Activated naive CD4-positive, alpha-beta T cell treated with anti-CD3 and anti-CD28 coated beads, Interleukin-2, amount 50 U/mL, for 24 hours (primary cell): Measurements from ENCODE around the gene RRAGA.
"Not testable (repeated sequence)": the region's sequence is repeated elsewhere in the genome, so short reads cannot be mapped to it uniquely, and the experiment has no call there.

ENCODE experiments used
- H3K27ac Mint-ChIP-seq: one replicate; pipeline ENCODE4 v1.8.0; 2021; ENCODE audit warnings: mild to moderate bottlenecking, mixed read lengths
- H3K27me3 Mint-ChIP-seq: one replicate; pipeline ENCODE4 v1.8.0; 2021; ENCODE audit warnings: mixed read lengths
- H3K36me3 Mint-ChIP-seq: one replicate; pipeline ENCODE4 v1.8.0; 2021; ENCODE audit warnings: mixed read lengths
- H3K4me1 Mint-ChIP-seq: one replicate; pipeline ENCODE4 v1.8.0; 2021; ENCODE audit warnings: mixed read lengths
- H3K4me3 Mint-ChIP-seq: one replicate; pipeline ENCODE4 v1.8.0; 2021; ENCODE audit warnings: mild to moderate bottlenecking, mixed read lengths
- H3K9me3 Mint-ChIP-seq: one replicate; pipeline ENCODE4 v1.8.0; 2021; ENCODE audit warnings: mixed read lengths

Gene RRAGA, protein sequence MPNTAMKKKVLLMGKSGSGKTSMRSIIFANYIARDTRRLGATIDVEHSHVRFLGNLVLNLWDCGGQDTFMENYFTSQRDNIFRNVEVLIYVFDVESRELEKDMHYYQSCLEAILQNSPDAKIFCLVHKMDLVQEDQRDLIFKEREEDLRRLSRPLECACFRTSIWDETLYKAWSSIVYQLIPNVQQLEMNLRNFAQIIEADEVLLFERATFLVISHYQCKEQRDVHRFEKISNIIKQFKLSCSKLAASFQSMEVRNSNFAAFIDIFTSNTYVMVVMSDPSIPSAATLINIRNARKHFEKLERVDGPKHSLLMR

DNA sequence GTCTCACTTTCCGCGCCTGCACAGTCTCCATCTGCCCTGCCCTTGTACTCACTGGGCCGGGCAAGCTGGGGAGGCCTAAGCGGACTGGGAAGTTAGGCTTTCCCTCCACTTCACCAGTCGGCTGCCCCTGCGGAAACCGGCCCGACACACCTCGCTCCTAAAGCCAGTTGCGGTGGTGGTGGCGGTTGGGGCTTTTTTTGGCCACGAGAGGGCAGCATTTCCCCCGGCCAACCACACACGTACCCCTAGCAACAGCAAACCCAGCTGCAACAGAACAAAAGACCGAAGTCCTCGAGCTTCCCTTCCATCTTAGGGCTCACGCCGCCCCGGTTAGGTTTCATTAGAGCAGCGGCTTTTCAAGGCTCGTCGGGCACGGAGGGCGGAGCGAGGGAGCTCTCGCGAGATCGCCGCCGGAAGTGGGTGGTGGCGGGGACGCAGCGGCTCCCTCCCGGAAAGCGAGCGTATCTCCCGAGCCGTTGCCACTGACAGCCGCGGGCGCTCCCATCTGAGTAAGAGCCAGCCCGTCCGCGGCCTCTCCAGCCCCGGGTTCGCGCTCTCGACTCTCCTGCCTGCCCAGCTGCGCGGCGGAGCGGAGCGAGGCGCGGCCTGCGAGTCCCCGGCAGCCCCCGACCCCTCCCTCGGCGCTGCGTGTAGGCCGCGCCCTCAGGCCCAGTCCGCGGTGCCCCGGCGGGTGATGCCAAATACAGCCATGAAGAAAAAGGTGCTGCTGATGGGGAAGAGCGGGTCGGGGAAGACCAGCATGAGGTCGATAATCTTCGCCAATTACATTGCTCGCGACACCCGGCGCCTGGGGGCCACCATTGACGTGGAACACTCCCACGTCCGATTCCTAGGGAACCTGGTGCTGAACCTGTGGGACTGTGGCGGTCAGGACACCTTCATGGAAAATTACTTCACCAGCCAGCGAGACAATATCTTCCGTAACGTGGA lies at the start of gene RRAGA:
TSS of gene RRAGA (plus strand) at position 462 of the 951 bp plus-strand sequence. CDS start at position 695, 233 bp downstream.
- peaks cover 43% of the 10 kb centered on the region for H3K4me1 Mint-ChIP-seq
- no peaks in the 10 kb centered on the region for H3K27me3 Mint-ChIP-seq
- H3K27ac Mint-ChIP-seq, result peak within 1 kb of the TSS; percentile 97
- peaks cover 2% of the 10 kb centered on the region for H3K36me3 Mint-ChIP-seq
- peak within 1 kb of the TSS; percentile 94 for H3K4me3 Mint-ChIP-seq
- no peaks in the 10 kb centered on the region for H3K9me3 Mint-ChIP-seq

DNA sequence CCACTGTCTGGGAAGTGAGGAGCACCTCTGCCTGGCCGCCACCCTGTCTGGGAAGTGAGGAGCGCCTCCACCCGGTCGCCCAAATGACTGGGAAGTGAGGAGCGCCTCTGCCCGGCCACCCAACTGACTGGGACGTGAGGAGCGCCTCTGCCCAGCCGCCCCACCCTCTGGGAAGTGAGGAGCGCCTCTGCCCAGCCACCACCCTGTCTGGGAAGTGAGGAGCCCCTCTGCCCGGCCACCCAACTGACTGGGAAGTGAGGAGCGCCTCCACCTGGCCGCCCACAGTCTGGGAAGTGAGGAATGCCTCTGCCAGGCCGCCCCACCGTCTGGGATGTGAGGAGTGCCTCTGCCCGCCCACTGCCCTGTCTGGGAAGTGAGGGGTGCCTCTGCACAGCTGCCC lies 49.1 kb upstream of the RRAGA start:
- no peak overlapping the region for H3K27ac Mint-ChIP-seq
- H3K36me3 Mint-ChIP-seq, result peaks cover 16% of the 10 kb centered on the region

DNA sequence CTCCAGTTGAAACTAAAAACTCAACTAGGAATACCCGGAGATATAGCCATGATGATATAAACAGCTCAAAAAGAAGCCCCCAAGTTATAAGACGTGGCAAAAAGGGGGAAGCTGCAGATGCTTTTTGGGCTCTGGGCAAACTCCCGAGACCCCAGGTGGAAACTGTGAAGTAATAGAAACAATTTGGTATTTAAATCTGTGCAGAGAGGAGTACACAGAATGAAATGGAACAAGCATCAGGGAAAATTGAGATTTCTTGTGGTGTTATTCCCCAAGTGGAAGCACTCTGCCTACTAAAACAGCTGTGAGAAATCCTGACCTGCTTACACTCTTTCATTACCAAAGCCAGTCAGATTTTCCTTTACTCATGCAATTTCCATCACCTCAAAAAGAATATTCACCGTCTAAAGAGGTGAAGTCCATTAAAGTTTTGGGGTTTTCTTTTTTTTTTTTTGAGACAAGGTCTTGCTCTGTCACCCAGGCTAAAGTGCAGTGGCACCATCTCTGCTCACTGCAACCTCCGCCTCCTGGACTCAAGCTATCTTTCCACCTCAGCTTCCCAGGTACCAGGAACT lies 39.7 kb upstream of the RRAGA start:
- H3K9me3 Mint-ChIP-seq, result no peaks in the 10 kb centered on the region
- no peaks in the 10 kb centered on the region for H3K4me1 Mint-ChIP-seq
- no peaks in the 10 kb centered on the region for H3K36me3 Mint-ChIP-seq
- no peaks in the 10 kb centered on the region for H3K27me3 Mint-ChIP-seq
- H3K27ac Mint-ChIP-seq, result no peak overlapping the region
- no peak overlapping the region for H3K4me3 Mint-ChIP-seq

More for the DNA sequence above, 49.1 kb upstream of the RRAGA start:
- H3K4me3 Mint-ChIP-seq, result no peak overlapping the region
- no peaks in the 10 kb centered on the region for H3K27me3 Mint-ChIP-seq
- no peaks in the 10 kb centered on the region for H3K9me3 Mint-ChIP-seq
- H3K4me1 Mint-ChIP-seq, result no peaks in the 10 kb centered on the region

DNA sequence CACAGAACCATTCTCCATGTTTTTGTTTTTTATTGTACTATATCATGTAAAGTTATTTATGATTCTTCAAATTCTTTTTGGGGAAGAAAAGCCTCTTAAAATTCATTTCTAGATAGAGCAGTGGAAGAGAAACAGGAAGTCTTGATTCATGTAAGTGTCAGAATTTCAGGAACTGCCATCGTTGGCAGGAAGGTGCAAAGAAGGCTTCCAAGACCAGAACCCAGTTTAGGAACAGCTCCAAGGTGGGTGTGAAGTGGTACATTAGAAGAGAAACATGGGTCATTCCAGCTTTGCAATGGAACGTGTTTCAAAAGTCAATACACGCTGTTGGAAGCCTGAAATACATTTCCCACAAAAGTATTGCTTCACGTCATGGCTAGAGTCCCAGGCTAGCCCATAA lies 31.0 kb upstream of the RRAGA start:
- Mint-ChIP-seq H3K27me3 (no peaks in the 10 kb centered on the region), H3K9me3 (no peaks in the 10 kb centered on the region), H3K4me1 (no peaks in the 10 kb centered on the region), H3K4me3 (no peak overlapping the region), H3K36me3 (peaks cover 2% of the 10 kb centered on the region), H3K27ac (no peak overlapping the region)

DNA sequence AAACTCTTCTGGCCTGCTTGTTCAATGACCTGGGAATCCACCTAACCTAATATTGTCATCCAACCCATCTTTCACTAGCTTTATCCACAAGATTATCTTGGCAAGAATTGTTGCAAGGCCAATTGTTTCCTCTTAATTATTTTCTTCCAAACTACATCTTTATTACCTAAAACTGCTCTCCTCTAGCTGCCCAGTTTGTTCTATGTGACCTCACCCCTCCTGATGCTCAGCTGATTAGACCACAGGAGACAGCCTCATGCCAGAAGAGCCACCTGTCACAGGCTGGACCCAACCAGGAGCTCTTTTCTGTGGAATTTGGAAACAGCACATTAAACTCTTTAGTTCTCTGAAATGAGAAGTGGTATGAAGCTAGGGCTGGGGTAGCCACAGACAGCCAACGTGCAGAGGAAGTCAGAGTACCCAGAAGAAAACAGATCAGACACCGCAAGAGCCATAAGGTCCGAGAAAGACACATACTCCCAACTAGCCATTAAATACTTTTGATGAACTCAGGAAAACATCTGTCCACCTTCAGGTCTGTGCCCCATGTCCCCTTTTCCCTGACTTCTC lies 28.3 kb upstream of the RRAGA start:
- no peaks in the 10 kb centered on the region for H3K4me1 Mint-ChIP-seq
- no peaks in the 10 kb centered on the region for H3K27me3 Mint-ChIP-seq
- H3K4me3 Mint-ChIP-seq, result no peak overlapping the region
- H3K36me3 Mint-ChIP-seq, result peaks cover 2% of the 10 kb centered on the region
- no peak overlapping the region for H3K27ac Mint-ChIP-seq
- H3K9me3 Mint-ChIP-seq, result no peaks in the 10 kb centered on the region

DNA sequence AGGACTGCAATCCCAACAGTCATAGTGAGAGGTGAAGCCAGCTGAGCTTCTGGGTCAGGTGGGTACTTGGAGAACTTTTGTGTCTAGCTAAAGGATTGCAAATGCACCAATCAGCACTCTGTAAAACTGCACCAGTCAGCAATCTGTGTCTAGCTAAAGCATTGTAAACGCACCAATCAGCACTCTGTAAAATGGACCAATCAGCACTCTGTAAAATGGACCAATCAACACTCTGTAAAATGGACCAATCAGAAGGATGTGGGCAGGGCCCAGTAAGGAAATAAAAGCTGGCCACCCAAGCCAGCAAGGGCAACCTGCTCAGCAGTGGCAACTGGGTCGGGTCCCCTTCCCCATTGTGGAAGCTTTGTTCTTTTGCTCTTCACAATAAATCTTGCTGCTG lies 27.6 kb upstream of the RRAGA start:
- not testable (repeated sequence) for H3K27me3 Mint-ChIP-seq, H3K9me3 Mint-ChIP-seq, H3K27ac Mint-ChIP-seq, H3K36me3 Mint-ChIP-seq, H3K4me1 Mint-ChIP-seq, H3K4me3 Mint-ChIP-seq

DNA sequence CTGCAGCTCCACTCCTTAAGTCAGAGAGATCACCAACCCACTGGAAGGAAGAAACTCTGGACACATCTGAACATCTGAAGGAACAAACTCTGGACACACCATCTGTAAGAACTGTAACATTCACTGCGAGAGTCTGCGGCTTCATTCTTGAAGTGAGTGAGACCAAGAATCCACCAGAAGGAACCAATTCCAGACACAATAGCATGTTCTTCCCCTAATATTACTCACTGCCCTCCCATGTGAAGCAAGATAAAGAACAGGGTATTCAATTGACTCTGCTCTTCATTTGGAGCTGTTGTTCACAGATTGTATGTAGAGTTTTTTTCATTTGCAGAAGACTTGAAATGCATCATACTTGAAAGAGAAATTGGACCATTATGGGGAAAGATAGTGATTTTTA lies 27.0 kb upstream of the RRAGA start:
- Mint-ChIP-seq H3K4me1 (peaks cover 4% of the 10 kb centered on the region), H3K4me3 (no peak overlapping the region), H3K27ac (no peak overlapping the region), H3K27me3 (no peaks in the 10 kb centered on the region), H3K9me3 (no peaks in the 10 kb centered on the region), H3K36me3 (peaks cover 2% of the 10 kb centered on the region)

DNA sequence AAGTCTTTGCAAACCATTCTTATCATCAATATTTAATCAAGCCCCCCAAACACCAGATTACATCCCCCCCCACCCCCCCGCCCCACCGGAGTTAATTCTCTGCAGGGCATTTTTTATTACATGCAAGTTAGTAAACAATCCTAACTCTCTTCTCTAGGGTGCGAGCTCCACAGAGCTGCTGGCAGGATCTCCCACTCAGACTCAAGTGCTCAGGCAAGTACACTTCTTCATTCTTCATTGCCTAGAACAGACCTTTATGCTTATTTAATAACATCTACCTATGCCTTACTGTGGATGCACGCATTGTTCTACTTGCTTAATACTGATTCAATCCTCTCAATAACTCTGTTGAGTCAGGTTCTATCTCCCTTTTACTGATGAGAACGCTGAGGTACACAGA lies 26.1 kb upstream of the RRAGA start:
- peaks cover 2% of the 10 kb centered on the region for H3K36me3 Mint-ChIP-seq
- no peak overlapping the region for H3K27ac Mint-ChIP-seq
- no peaks in the 10 kb centered on the region for H3K9me3 Mint-ChIP-seq
- H3K27me3 Mint-ChIP-seq, result no peaks in the 10 kb centered on the region
- H3K4me3 Mint-ChIP-seq, result no peak overlapping the region
- H3K4me1 Mint-ChIP-seq, result peaks cover 4% of the 10 kb centered on the region

DNA sequence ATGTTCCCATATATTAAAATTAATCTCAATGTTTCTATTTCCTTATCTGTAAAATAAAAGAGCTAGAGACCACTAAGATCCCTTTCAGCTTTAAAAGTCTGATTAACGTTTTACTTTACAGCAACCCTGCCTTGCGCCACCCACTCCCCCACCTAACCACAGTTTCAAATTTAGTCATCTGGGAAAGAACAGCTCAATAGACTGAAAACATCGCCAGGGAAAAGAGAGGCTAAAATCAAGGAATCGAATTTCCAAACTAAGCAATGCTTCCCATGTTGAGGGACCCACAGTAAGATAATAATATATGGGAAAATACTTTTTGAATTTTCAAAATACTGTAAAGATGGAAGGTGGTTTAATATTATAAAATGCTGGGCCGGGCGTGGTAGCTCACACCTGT lies 22.9 kb upstream of the RRAGA start:
- no peaks in the 10 kb centered on the region for H3K36me3 Mint-ChIP-seq
- H3K27ac Mint-ChIP-seq, result no peak overlapping the region
- no peak overlapping the region for H3K4me3 Mint-ChIP-seq
- peaks cover 4% of the 10 kb centered on the region for H3K4me1 Mint-ChIP-seq
- no peaks in the 10 kb centered on the region for H3K27me3 Mint-ChIP-seq
- no peaks in the 10 kb centered on the region for H3K9me3 Mint-ChIP-seq

DNA sequence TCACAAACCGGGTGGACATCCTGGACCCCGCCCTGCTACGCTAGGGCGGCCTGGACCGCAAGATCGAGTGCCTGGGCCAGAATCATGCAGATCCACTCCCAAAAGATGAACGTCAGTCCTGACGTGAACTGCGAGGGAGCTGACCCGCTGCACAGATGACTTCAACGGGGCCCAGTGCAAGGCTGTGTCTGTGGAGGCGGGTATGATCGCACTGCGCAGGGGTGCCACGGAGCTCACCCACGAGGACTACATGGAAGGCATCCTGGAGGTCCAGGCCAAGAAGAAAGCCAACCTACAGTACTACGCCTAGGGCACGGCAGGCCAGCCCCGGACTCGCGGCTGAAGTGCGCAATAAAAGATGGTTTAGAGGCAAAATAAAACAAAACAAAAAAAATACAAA lies 21.4 kb upstream of the RRAGA start:
- no peaks in the 10 kb centered on the region for H3K36me3 Mint-ChIP-seq
- H3K27me3 Mint-ChIP-seq, result no peaks in the 10 kb centered on the region
- H3K4me3 Mint-ChIP-seq, result no peak overlapping the region
- peaks cover 4% of the 10 kb centered on the region for H3K4me1 Mint-ChIP-seq
- no peak overlapping the region for H3K27ac Mint-ChIP-seq
- no peaks in the 10 kb centered on the region for H3K9me3 Mint-ChIP-seq

DNA sequence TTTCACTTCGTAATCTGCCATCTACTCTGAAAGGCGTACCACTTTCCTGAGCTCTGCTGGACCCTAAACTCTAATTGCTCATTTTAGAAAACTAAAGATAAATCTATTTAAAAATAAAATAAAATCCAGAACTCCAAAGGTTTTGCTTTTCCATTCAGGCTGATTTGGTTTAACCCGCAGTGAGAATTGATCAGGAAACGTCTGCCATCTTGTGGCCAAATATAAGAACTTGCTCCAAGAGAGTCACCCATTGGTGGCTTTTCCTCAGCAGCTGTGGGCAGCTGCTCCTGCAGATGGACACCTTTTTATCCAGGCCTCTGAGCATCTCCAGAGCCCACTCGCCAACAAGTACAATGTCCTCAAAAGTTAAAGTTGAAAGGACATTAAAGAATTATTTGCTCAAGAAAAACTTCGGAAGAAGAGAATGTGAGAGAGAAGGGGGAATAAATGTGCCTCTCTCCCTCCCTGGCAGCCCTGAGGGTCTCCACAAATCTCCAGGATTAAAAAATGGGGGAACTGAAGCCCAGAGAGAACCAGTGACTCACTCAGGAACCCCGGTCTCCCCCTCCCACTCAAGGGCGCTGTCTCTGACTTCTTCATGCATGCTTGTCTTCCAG lies 20.3 kb upstream of the RRAGA start:
- H3K27me3 Mint-ChIP-seq, result no peaks in the 10 kb centered on the region
- H3K4me3 Mint-ChIP-seq, result no peak overlapping the region
- H3K4me1 Mint-ChIP-seq, result peaks cover 4% of the 10 kb centered on the region
- H3K9me3 Mint-ChIP-seq, result no peaks in the 10 kb centered on the region
- no peaks in the 10 kb centered on the region for H3K36me3 Mint-ChIP-seq
- H3K27ac Mint-ChIP-seq, result no peak overlapping the region

DNA sequence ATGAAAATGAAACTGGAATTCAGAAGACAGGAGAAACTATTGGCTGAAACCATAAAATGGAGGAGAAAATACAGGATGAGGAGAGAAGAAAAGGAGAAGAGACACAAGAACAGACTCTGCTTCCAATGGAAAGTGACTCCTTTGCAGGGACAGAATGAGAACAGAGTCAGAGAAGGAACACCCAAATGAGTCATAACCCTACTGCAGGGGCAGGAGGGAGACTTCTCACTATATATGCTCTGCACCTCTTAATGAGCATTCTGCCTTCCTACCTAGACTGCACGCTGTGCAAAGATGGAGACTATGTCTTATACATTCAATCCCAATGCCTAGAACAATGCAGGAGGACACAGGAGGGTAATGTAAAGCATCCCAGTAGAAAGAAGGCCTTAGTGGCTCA lies 18.3 kb upstream of the RRAGA start:
- H3K36me3 Mint-ChIP-seq, result peaks cover 5% of the 10 kb centered on the region
- H3K4me3 Mint-ChIP-seq, result no peak overlapping the region
- peaks cover 4% of the 10 kb centered on the region for H3K4me1 Mint-ChIP-seq
- no peaks in the 10 kb centered on the region for H3K9me3 Mint-ChIP-seq
- no peak overlapping the region for H3K27ac Mint-ChIP-seq
- no peaks in the 10 kb centered on the region for H3K27me3 Mint-ChIP-seq

DNA sequence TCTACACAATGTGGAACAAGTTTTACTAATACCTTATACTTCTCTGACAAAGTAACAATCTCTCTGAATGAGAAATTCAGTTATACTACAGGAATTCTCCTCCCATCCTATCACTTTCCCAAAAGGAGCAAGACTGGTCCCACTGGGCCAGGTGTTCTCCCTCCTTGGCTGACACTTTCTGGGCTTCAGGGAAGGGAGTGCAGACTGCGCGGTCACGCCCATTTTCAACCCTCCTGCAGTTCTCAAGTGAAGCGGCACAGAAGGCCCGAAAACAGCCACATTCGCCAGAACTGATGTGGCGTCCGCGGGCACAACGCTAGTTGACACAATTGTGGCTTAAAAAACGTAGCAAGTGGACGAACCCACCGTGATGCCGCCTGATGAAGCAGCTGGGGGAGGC lies 16.8 kb upstream of the RRAGA start:
- Mint-ChIP-seq H3K9me3 (no peaks in the 10 kb centered on the region), H3K4me3 (no peak overlapping the region), H3K4me1 (no peaks in the 10 kb centered on the region), H3K27me3 (no peaks in the 10 kb centered on the region), H3K36me3 (peaks cover 5% of the 10 kb centered on the region), H3K27ac (no peak overlapping the region)

DNA sequence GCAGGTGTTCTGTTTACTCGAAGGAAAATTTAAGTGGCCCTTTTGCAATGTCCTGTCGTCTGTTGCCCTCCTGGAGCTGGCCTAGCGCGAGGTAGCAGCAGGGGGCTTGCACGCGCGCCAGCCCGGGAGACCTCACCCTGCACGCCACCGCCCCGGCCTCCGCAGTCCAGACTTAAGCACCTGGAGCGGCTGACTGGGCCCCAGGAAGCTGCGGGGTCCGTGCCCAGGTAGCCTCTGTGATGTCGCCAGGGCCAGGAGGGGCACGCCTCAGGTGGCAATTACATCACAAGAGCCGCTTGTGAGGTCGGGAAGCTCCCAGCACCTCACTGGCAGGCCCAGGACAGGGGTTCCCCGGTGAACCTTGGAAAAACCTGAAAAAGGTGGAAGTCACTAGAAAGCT lies 16.2 kb upstream of the RRAGA start, which contains the start of gene SAXO1:
TSS of gene SAXO1 (minus strand) at position 195 of the 400 bp plus-strand sequence. CDS start 301 bp downstream, outside the sequence.
- Mint-ChIP-seq H3K27ac (no peak within 1 kb of the TSS), H3K4me1 (no peaks in the 10 kb centered on the region), H3K27me3 (no peaks in the 10 kb centered on the region), H3K36me3 (peaks cover 9% of the 10 kb centered on the region), H3K4me3 (no peak within 1 kb of the TSS), H3K9me3 (no peaks in the 10 kb centered on the region)

DNA sequence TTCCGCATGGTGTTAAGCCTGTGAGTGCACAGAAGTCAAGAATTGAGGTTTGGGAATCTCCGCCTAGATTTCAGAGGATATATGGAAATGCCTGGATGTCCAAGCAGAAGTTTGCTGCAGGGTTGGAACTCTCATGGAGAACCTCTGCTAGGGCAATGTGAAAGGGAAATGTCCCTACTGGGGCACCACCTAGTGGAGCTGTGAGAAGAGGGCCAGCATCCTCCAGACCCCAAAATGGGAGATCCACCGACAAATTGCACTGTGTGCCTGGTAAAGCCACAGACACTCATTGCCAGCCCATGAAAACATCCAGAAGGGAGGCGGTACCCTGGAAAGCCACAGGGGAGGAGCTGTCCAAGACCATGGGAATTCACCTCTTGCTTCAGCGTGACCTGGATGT lies 12.6 kb upstream of the RRAGA start:
- Mint-ChIP-seq H3K4me1 (no peaks in the 10 kb centered on the region), H3K36me3 (peaks cover 9% of the 10 kb centered on the region), H3K4me3 (no peak overlapping the region), H3K27ac (no peak overlapping the region), H3K27me3 (no peaks in the 10 kb centered on the region), H3K9me3 (no peaks in the 10 kb centered on the region)
